K562 (cell line): ENCODE data around the gene ERGIC3. TPM values are rescaled to one million over a fixed set of nuclear protein-coding genes. Genes with fewer than 3 reads are reported as not detected.

Experiments used
- NR2C2 ChIP-seq, 2 experiments: fragments of 200-800 bp in 1 of 2; sonication (Bioruptor generic) in 1 of 2; sonication (generic) in 1 of 2; formaldehyde crosslinking in 1 of 2; IDR thresholded peaks; 2 replicates each; pipeline versions ENCODE4 v1.6.1 to v1.8.0; 2016 to 2022; ENCODE audit warnings: mild to moderate bottlenecking in 1 of 2, missing compliant biosample characterization in 1 of 2, missing genetic modification characterization in 1 of 2, missing genetic modification reagents in 1 of 2
- PCBP1 ChIP-seq: fragments of 200-400 bp; formaldehyde crosslinking; IDR thresholded peaks from 2 replicates; pipeline ENCODE4 v1.6.1; 2018; ENCODE audit warnings: mild to moderate bottlenecking, low read depth, low read length; ENCODE audit not compliant: poor library complexity, severe bottlenecking
- TCF3 ChIP-seq: sonication (generic); formaldehyde crosslinking; IDR thresholded peaks from 2 replicates; pipeline ENCODE4 v1.4.0; 2020; ENCODE audit warnings: mild to moderate bottlenecking, missing genetic modification reagents
- TEAD2 ChIP-seq: fragments of 450-650 bp; IDR thresholded peaks from 2 replicates; pipeline ENCODE4 v1.6.1; 2016; ENCODE audit warnings: missing genetic modification characterization, control low read depth, missing compliant biosample characterization
- ZBTB5 ChIP-seq: fragments of 450-650 bp; IDR thresholded peaks from 2 replicates; pipeline ENCODE4 v1.6.1; 2017; ENCODE audit warnings: antibody characterized with exemption
- ZNF184 ChIP-seq: sonication (generic); formaldehyde crosslinking; IDR thresholded peaks from 2 replicates; pipeline ENCODE4 v1.5.0; 2020; ENCODE audit warnings: missing genetic modification reagents
- ZNF23 ChIP-seq: fragments of 250-450 bp; sonication (Bioruptor Pico); IDR thresholded peaks from 2 replicates; pipeline ENCODE4 v1.4.0; 2020; ENCODE audit warnings: mild to moderate bottlenecking
- ZNF75A ChIP-seq: fragments of 450-650 bp; formaldehyde crosslinking; IDR thresholded peaks from 2 replicates; pipeline ENCODE4 v1.4.0; 2020; ENCODE audit warnings: mild to moderate bottlenecking
- polyA plus RNA-seq, 8 experiments: library from polyadenylated mRNA; depleted of rRNA in 4 of 8; stranded (reverse) in 5 of 8; unstranded in 3 of 8; fragments of >200 nt; fragmentation: Nextera tagmentation in 2 of 8; fragmentation: Illumina TruSeq in 1 of 8; extraction: Ambion mirVana in 2 of 8; extraction: Trizol in 1 of 8; gene quantifications; 2 replicates each; pipeline versions ENCODE4 v1.2.1 to v1.2.3, GENCODE V29; 2011 to 2014; ENCODE audit warnings: inconsistent platforms in 1 of 8, missing spikeins in 1 of 8
- total RNA-seq, 7 experiments: library from RNA; depleted of rRNA in 6 of 7; stranded (reverse); fragments of >200 nt in 6 of 7; fragmentation: Illumina TruSeq in 2 of 7; extraction: Trizol in 2 of 7; gene quantifications; 2 replicates each; pipeline versions ENCODE4 v1.2.1 to v1.2.3, GENCODE V29; 2011 to 2021; ENCODE audit warnings: low replicate concordance in 1 of 7
- TF ChIP-seq, protein P1 (sequence below): fragments of 450-650 bp; IDR thresholded peaks from 2 replicates; pipeline ENCODE4 v1.6.1; 2017; ENCODE audit warnings: antibody characterized with exemption, mild to moderate bottlenecking
- TF ChIP-seq, protein P2 (sequence below): sonication (generic); formaldehyde crosslinking; IDR thresholded peaks from 2 replicates; pipeline ENCODE4 v1.8.0; 2023; ENCODE audit warnings: mild to moderate bottlenecking, missing genetic modification reagents

ERGIC3 gene
- total and polyA plus RNA-seq, 9 of the 15 experiments (the other 6 are each of a cell fraction or from before 2014, with no cell fraction given), result 121 to 278 (median 184) TPM

- no peak for TF ChIP-seq PCBP1
- TF ChIP-seq ZNF75A (CRISPR knock-in tag), result no peak
- TF ChIP-seq, protein P1, sequence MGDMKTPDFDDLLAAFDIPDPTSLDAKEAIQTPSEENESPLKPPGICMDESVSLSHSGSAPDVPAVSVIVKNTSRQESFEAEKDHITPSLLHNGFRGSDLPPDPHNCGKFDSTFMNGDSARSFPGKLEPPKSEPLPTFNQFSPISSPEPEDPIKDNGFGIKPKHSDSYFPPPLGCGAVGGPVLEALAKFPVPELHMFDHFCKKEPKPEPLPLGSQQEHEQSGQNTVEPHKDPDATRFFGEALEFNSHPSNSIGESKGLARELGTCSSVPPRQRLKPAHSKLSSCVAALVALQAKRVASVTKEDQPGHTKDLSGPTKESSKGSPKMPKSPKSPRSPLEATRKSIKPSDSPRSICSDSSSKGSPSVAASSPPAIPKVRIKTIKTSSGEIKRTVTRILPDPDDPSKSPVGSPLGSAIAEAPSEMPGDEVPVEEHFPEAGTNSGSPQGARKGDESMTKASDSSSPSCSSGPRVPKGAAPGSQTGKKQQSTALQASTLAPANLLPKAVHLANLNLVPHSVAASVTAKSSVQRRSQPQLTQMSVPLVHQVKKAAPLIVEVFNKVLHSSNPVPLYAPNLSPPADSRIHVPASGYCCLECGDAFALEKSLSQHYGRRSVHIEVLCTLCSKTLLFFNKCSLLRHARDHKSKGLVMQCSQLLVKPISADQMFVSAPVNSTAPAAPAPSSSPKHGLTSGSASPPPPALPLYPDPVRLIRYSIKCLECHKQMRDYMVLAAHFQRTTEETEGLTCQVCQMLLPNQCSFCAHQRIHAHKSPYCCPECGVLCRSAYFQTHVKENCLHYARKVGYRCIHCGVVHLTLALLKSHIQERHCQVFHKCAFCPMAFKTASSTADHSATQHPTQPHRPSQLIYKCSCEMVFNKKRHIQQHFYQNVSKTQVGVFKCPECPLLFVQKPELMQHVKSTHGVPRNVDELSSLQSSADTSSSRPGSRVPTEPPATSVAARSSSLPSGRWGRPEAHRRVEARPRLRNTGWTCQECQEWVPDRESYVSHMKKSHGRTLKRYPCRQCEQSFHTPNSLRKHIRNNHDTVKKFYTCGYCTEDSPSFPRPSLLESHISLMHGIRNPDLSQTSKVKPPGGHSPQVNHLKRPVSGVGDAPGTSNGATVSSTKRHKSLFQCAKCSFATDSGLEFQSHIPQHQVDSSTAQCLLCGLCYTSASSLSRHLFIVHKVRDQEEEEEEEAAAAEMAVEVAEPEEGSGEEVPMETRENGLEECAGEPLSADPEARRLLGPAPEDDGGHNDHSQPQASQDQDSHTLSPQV, result no peak
- TF ChIP-seq TEAD2, result no peak
- no peak for TF ChIP-seq ZNF184 (CRISPR knock-in tag)
- TF ChIP-seq, protein P2, sequence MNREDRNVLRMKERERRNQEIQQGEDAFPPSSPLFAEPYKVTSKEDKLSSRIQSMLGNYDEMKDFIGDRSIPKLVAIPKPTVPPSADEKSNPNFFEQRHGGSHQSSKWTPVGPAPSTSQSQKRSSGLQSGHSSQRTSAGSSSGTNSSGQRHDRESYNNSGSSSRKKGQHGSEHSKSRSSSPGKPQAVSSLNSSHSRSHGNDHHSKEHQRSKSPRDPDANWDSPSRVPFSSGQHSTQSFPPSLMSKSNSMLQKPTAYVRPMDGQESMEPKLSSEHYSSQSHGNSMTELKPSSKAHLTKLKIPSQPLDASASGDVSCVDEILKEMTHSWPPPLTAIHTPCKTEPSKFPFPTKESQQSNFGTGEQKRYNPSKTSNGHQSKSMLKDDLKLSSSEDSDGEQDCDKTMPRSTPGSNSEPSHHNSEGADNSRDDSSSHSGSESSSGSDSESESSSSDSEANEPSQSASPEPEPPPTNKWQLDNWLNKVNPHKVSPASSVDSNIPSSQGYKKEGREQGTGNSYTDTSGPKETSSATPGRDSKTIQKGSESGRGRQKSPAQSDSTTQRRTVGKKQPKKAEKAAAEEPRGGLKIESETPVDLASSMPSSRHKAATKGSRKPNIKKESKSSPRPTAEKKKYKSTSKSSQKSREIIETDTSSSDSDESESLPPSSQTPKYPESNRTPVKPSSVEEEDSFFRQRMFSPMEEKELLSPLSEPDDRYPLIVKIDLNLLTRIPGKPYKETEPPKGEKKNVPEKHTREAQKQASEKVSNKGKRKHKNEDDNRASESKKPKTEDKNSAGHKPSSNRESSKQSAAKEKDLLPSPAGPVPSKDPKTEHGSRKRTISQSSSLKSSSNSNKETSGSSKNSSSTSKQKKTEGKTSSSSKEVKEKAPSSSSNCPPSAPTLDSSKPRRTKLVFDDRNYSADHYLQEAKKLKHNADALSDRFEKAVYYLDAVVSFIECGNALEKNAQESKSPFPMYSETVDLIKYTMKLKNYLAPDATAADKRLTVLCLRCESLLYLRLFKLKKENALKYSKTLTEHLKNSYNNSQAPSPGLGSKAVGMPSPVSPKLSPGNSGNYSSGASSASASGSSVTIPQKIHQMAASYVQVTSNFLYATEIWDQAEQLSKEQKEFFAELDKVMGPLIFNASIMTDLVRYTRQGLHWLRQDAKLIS (CRISPR knock-in tag), result no peak
- TF ChIP-seq NR2C2 (CRISPR knock-in tag; IDR thresholded peaks at IDR 0.05), result no peak
- TF ChIP-seq NR2C2 (tag; IDR thresholded peaks at IDR 0.05), result no peak
- TF ChIP-seq TCF3 (CRISPR knock-in tag), result no peak
- no peak for TF ChIP-seq ZNF23 (CRISPR knock-in tag)
- no peak for TF ChIP-seq ZBTB5
Measured at GRCh38 chr20:35600176-35600992, 58.5 kb downstream of the ERGIC3 start (continued).
